ENCODE results near the gene CXCL6.

Gene CXCL6

DNA sequence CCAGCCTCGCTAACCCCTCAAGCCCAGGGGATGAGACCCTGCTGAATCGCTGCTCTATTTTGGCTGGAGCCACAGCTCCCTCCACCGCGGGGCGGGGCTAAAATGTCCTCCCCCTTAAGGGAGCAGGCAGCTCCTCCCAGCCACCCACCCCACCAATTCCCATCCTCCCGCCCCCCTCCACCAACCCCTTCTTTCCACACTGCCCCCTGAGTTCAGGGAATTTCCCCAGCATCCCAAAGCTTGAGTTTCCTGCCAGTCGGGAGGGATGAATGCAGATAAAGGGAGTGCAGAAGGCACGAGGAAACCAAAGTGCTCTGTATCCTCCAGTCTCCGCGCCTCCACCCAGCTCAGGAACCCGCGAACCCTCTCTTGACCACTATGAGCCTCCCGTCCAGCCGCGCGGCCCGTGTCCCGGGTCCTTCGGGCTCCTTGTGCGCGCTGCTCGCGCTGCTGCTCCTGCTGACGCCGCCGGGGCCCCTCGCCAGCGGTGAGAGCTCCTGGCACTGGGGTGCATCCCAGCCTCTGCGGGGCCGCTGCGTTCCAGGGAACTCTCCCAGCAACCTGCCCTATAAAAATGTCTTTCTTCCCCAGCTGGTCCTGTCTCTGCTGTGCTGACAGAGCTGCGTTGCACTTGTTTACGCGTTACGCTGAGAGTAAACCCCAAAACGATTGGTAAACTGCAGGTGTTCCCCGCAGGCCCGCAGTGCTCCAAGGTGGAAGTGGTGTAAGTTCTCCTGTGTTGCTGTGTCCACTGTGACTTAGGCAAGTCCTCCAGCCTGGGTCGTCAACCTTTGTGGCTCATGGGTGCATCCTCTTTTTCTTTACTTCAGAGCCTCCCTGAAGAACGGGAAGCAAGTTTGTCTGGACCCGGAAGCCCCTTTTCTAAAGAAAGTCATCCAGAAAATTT, at the start of gene CXCL6:
CXCL6 (plus strand) TSS at position 306 of the 907 bp plus-strand sequence; CDS start at position 379, 73 bp downstream.
- DNase-seq: no peak

DNA sequence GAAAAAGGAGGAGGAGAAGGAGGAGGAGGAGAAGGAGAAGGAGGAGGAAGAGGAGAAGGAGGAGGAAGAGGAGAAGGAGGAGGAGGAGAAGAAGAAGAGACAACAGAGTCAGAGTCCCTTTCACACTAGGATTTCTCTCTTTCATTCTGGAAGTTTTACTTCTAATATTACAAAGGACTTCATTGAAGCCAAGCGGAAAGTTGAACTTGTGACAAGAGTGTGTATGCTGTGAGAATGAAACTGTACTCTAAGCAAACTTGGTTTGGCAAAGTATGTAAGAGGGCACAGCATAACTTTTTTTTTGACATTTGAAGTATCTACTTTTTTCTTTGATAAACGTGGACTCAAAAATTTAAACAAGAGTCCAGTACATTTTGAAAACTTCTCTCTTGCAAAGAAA, 48.1 kb upstream of the CXCL6 start:
- DNase-seq: no peak

- DNase-seq: no peak
Observed at GRCh38 chr4:73798842-73799241, 37.6 kb upstream of the CXCL6 start.

GRCh38 chr4:73800206-73800605, 36.3 kb upstream of the CXCL6 start:
- DNase-seq: no peak

DNA sequence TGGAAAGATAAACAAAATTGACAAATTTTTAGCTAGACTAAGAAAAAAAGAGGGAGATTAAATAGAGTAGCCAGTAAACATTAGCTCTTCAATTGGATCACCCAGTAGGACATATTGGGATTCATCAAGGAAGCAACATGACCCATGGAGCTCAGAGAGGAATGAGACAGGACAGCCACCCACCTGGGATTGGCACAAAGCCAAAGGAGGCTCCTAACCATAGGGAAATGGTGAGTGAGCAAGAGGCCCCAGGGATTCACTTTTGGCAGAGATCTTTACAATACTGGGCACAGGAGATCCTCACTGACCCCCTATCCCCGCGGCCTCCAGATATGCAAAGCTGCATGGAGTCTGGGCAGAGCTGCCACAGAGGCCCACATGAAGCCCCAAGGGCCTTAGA, 34.8 kb upstream of the CXCL6 start:
- no peak for DNase-seq

DNA sequence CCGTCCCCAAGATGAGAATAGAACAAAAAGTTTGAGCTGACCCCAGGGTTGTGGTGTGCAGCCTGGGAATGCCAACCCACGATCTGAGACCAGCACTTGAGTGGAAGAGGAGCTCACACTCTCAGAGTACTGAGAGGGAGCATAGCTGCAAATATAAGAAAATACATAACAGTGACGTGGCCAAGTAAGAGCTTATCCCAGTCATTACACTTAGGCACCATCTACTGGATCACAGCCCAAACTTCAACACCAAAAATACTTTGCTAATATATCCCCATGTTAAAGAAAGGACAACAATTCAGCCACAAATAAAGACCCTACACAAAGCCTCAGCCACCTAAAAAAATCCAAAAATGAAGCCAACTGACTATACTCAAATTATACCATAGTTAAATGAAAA, 33.3 kb upstream of the CXCL6 start:
- DNase-seq: no peak

DNA sequence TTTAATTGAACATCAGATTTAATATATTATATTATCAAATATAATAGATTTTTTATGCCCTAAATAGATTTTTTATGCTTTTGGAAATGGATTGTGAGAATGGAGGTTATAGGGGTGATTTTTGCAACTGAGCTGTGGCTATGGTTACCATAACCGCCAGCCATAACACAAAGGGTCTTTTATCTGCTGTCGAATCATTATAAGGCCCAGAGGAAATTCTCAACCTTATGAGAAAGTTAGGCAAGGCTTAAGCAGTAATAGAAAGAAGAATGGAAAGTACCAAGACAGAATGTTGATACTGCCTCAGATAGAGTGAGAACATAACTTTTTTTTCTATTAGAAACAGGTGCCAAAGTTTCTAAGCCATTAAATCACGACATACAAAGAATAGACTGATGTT, 26.3 kb upstream of the CXCL6 start:
- no peak for DNase-seq

DNA sequence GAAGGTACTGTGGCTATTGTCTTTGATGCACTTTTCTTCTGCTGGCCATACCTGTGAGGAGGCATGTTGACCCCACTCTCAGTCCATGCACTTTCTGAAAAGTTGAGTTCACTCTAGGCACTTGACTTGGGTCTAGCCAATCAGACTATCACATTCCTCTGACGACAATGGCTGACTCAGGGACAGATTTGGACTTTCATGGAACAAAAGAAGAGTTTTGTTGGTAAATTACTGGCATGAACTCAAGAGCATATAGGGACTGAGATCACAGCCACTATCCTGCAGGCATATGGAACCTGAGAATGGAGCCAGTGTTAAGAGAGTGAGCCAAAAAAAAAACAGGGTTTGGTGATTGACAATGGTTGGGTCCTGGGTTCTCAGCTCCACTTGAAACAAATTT, 24.6 kb upstream of the CXCL6 start:
- DNase-seq: no peak

DNA sequence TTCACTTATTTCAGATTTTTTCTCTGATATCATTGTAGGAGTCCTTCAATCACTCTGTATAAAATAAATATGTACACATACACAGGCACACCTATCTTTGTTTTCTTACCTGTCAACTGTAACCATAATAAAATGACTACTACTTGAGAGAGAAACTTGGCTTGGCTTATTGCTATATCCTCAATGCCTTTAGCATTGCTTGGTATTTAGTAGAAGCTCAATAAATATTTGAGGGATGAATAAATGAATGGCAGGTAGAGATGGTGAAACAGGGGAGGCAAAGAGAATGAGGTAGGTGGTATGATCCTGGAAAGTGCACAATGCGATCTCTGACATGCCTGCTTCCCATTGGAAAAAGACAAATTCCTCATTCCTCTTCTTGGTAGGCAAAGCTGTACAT, 21.8 kb upstream of the CXCL6 start:
- no peak for DNase-seq

DNA sequence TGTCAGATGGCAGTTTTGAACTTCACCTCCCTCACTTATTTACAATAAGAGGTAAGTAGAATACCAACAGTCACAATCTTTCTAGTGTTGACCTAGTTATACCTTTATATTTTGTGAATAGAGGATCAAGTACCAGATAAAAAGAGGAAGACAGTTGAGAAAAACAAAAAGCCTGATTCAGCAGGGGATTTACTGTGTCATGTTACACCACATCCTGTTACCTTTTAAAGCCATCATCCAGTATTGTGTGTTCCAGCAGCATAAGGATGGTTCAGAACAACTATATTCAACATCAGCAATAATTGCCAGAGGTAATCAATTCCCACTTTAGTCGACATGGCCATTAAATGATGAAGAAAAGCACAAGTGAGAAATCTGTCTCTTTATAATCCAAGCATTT, 21.3 kb upstream of the CXCL6 start:
- no peak for DNase-seq

GRCh38 chr4:73816814-73817213, 19.7 kb upstream of the CXCL6 start:
- no peak for DNase-seq

GRCh38 chr4:73817341-73817740, 19.1 kb upstream of the CXCL6 start:
- no peak for DNase-seq

- DNase-seq: no peak
Observed at GRCh38 chr4:73821325-73821724, 15.2 kb upstream of the CXCL6 start.

DNA sequence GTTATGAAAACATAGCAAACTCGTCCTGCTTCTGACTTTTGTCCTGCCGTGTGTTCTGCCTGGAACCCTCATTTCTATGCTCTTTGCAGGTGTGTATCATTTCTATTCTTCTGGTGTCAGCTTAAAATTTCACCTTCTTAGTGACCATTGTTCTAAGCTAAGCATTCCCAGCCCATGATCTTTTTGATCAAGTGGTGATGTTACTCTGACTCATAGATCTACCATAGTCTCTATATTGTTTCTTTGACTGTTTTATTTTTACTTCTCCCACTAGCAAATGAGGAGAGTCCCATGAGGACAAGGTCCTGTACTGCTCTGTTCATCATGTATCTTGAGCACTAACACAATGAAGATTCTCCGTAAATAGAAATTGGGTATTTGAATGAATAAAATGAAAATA, 14.1 kb upstream of the CXCL6 start:
- DNase-seq: no peak

GRCh38 chr4:73822812-73823504, 13.5 kb upstream of the CXCL6 start:
- DNase-seq: no peak

- DNase-seq: no peak
Observed at GRCh38 chr4:73823760-73824159, 12.7 kb upstream of the CXCL6 start.

DNA sequence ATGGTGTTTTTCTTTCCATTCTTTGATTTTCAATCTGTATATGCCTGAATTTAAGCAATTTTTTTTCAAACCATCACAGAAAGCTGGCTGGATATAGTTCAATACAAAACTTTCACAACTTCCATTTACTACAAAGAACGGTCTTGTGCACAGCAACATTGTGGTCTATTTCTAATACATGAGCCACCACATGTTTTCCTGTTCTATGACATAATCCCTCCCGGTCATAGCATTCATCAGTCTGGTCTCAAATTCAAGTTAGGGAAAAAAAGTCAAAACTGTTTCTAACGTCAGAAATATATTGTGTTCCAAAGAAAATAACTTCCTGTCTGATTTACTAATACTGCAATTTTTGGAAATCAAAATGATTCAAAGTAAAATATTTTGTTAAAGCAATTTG, 7.5 kb upstream of the CXCL6 start:
- DNase-seq: no peak

- no peak for DNase-seq
Observed at GRCh38 chr4:73831569-73831968, 4.9 kb upstream of the CXCL6 start.

- DNase-seq: no peak
Observed at GRCh38 chr4:73832651-73833237, 3.7 kb upstream of the CXCL6 start.

- no peak for DNase-seq
Observed at GRCh38 chr4:73839071-73839470, 2.6 kb downstream of the CXCL6 start.

DNA sequence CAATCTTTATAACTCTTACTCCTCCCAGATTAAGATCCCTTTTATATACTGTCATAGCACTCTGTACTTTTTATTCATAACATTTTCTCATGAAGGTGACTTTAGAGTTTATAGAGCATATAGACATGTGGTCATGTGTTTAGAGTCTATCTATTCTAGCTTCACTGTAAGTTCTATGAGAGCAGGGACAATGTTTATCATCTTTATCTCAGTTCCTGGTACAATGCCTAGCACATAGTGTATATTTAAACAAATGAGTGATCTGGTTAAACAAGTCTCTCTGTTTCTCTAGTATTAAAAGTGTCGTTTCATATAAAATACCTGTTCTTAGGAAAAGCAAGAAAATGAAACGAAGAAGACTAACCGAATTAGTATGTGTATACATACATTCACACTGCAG, 3.2 kb downstream of the CXCL6 start:
- no peak for DNase-seq

- no peak for DNase-seq
Observed at GRCh38 chr4:73841243-73841925, 4.9 kb downstream of the CXCL6 start.

GRCh38 chr4:73842696-73843095, 6.2 kb downstream of the CXCL6 start:
- DNase-seq: no peak
